ENCODE results near the gene ELF3. TPM values are rescaled to one million over a fixed set of nuclear protein-coding genes. Genes with fewer than 3 reads are reported as not detected.

Gene ELF3
- total RNA-seq, 3 donors from 2014 or later (not counting 1 experiment from before 2014, with no cell fraction given), result 1.0 to 3.0 (median 2.0) TPM

- no peaks in the 10 kb centered on the region for H3K27me3 ChIP-seq (ENCODE audit: control insufficient read depth, insufficient read depth, low read length)
- TF ChIP-seq CTCF (IDR thresholded peaks at IDR 0.05), result no peak
Observed at GRCh38 chr1:201982623-201983379, 27.6 kb upstream of the ELF3 start, which contains the start of gene RNPEP. Gene RNPEP, plus strand, starts transcription at chr1:201982648. Its CDS starts 19 bp downstream, at chr1:201982667.

DNA sequence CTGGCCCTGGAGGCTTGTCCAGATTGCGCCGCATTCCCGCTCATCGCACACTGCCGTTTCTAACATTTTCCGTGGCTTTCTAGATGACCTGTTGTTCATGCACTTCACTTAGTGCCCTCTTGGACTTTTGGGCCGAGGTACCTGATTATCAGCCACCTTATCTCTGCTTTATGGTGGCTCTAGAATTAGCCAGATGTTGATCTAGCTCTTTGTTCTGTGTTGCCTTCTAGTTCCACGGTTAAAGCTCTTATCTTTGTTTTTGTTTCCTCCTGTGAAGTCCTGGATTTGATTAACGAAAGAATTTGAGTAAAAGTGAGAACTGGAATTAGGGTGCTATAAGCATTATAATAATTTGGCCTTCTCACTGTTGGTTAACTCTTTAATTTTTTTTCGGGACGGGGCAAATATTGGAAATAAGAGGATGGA is 27.0 kb upstream of the ELF3 start:
- DNase-seq, result no peak
- Histone ChIP-seq H3K36me3 (ENCODE audit: control insufficient read depth, insufficient read depth, low read length) (no peaks in the 10 kb centered on the region), H3K4me1 (ENCODE audit: control insufficient read depth, insufficient read depth, low read length) (peaks cover 13% of the 10 kb centered on the region), H3K27me3 (ENCODE audit: control insufficient read depth, insufficient read depth, low read length) (no peaks in the 10 kb centered on the region), H3K4me3 (ENCODE audit: low read length) (peak overlapping the region; percentile 65), H3K9me3 (ENCODE audit: control insufficient read depth, insufficient read depth, low read length) (no peaks in the 10 kb centered on the region), H3K27ac (ENCODE audit: low read length) (peak overlapping the region; percentile 67)
- Mint-ChIP-seq H3K9me3 (no peaks in the 10 kb centered on the region), H3K4me3 (peak overlapping the region; percentile 95), H3K27ac (peak overlapping the region; percentile 76 to 95), H3K27me3 (ENCODE audit: low read depth in 2 of 2) (no peaks in the 10 kb centered on the region), H3K36me3 (no peaks in the 10 kb centered on the region), H3K4me1 (peaks cover 23 to 28% of the 10 kb centered on the region in 2 donors)
- intact Hi-C loops (cut with micrococcal nuclease), result no loop called here
- ATAC-seq, result peak in 1 of 3 donors; percentile 13
- no peak for TF ChIP-seq CTCF (IDR thresholded peaks at IDR 0.05)
- 16% methylated on average over 11 of the region's 11 CpGs for WGBS (ENCODE audit: insufficient coverage)

More at GRCh38 chr1:201982623-201983379, 27.6 kb upstream of the ELF3 start, which contains the start of gene RNPEP:
- Mint-ChIP-seq H3K27ac (peak within 1 kb of the TSS; percentile 76 to 95), H3K4me1 (peaks cover 23 to 28% of the 10 kb centered on the region in 2 donors), H3K4me3 (peak within 1 kb of the TSS; percentile 97), H3K27me3 (ENCODE audit: low read depth in 2 of 2) (no peaks in the 10 kb centered on the region), H3K36me3 (no peaks in the 10 kb centered on the region), H3K9me3 (no peaks in the 10 kb centered on the region)
- no peaks in the 10 kb centered on the region for H3K9me3 ChIP-seq (ENCODE audit: control insufficient read depth, insufficient read depth, low read length)
- peak; percentile 64 to 86 (median 76) for ATAC-seq
- DNase-seq, result peak; percentile 65 to 70
- H3K4me3 ChIP-seq (ENCODE audit: low read length), result peak within 1 kb of the TSS; percentile 65
- WGBS (ENCODE audit: insufficient coverage), result under 1% methylated on average over 80 of the region's 80 CpGs
- peaks cover 13% of the 10 kb centered on the region for H3K4me1 ChIP-seq (ENCODE audit: control insufficient read depth, insufficient read depth, low read length)
- intact Hi-C loops (cut with micrococcal nuclease), result no loop called here
- H3K27ac ChIP-seq (ENCODE audit: low read length), result peak within 1 kb of the TSS; percentile 67
- H3K36me3 ChIP-seq (ENCODE audit: control insufficient read depth, insufficient read depth, low read length), result no peaks in the 10 kb centered on the region

GRCh38 chr1:201984446-201984845 is 25.9 kb upstream of the ELF3 start:
- intact Hi-C loops (cut with micrococcal nuclease), result no loop called here
- no peak overlapping the region for H3K27ac ChIP-seq (ENCODE audit: low read length)
- Mint-ChIP-seq H3K9me3 (no peaks in the 10 kb centered on the region), H3K4me1 (peaks cover 23 to 28% of the 10 kb centered on the region in 2 donors), H3K4me3 (peak overlapping the region; percentile 95), H3K27me3 (ENCODE audit: low read depth in 2 of 2) (no peaks in the 10 kb centered on the region), H3K36me3 (no peaks in the 10 kb centered on the region), H3K27ac (peak overlapping the region; percentile 76 to 95)
- ATAC-seq (no peak), DNase-seq (no peak)
- H3K36me3 ChIP-seq (ENCODE audit: control insufficient read depth, insufficient read depth, low read length), result peaks cover 8% of the 10 kb centered on the region
- no peak for TF ChIP-seq CTCF (IDR thresholded peaks at IDR 0.05)
- H3K4me3 ChIP-seq (ENCODE audit: low read length), result no peak overlapping the region
- H3K27me3 ChIP-seq (ENCODE audit: control insufficient read depth, insufficient read depth, low read length), result no peaks in the 10 kb centered on the region
- no peaks in the 10 kb centered on the region for H3K9me3 ChIP-seq (ENCODE audit: control insufficient read depth, insufficient read depth, low read length)
- WGBS (ENCODE audit: insufficient coverage), result 100% methylated on average over 2 of the region's 3 CpGs
- H3K4me1 ChIP-seq (ENCODE audit: control insufficient read depth, insufficient read depth, low read length), result peaks cover 13% of the 10 kb centered on the region

Data from natural killer cell (primary cell).